Gastrocnemius medialis (tissue), 4 donors: ENCODE measurements around the gene PBXIP1.
A peak's percentile ranks its signal among the peaks of the same experiment; 100 is the strongest.

Experiments used
- POLR2A ChIP-seq, 2 donors: fragments of 450-650 bp; IDR thresholded peaks; one replicate each; pipeline ENCODE4 v1.6.1; 2017; ENCODE audit warnings: antibody characterized with exemption in 2 of 2, mild to moderate bottlenecking in 2 of 2, moderate library complexity in 2 of 2
- TF ChIP-seq, protein P1 (sequence below), 5 experiments: fragments of 450-650 bp in 3 of 5; fragments of 200-600 bp in 2 of 5; sonication (generic) in 2 of 5; IDR thresholded peaks in 4 of 5; conservative IDR thresholded peaks in 1 of 5; 1 replicate in 4 of 5; 2 replicates in 1 of 5; pipeline ENCODE4 v1.5.1; 2016 to 2019; ENCODE audit warnings: antibody characterized with exemption in 5 of 5, mild to moderate bottlenecking in 3 of 5, moderate library complexity in 3 of 5

DNA sequence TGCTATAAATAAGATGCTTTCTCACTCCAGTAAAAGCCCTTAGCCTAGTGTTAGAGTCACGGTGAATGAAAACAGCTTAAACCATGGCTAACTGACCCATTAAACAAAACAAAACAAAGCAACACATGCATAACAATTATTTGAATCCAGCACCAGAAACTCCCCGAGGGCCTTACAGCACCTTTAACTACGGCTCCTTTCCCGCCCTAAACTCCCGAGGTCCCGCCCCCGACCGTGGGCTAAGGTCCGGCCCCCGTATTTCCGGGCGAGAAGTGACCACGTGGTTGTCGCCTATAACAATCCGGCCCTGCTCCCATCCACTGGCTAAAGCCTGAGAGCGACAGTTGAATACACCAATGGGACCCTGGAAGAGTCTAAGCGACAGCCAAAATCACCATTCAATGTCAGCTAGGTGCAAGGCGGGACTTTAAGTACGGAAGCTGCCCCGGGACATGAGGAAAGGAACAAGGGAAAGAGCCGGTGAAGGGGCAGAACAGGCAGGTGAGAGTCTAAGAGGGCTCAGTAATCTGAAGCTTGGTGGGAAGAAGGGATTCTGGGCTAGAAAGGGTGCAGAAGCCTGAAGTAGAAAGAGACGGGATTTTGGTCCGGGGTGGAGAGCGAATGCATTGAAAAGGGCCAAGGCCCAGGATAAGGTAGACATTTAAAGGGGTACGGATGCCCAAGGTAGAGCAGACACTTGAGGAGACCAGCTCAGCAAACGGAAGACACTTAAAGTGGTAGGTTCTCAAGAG is 27.2 kb upstream of the PBXIP1 start, which contains the start of gene FLAD1:
- peak; percentile 44 to 56 for TF ChIP-seq POLR2A (IDR thresholded peaks at IDR 0.05)
- TF ChIP-seq, protein P1, sequence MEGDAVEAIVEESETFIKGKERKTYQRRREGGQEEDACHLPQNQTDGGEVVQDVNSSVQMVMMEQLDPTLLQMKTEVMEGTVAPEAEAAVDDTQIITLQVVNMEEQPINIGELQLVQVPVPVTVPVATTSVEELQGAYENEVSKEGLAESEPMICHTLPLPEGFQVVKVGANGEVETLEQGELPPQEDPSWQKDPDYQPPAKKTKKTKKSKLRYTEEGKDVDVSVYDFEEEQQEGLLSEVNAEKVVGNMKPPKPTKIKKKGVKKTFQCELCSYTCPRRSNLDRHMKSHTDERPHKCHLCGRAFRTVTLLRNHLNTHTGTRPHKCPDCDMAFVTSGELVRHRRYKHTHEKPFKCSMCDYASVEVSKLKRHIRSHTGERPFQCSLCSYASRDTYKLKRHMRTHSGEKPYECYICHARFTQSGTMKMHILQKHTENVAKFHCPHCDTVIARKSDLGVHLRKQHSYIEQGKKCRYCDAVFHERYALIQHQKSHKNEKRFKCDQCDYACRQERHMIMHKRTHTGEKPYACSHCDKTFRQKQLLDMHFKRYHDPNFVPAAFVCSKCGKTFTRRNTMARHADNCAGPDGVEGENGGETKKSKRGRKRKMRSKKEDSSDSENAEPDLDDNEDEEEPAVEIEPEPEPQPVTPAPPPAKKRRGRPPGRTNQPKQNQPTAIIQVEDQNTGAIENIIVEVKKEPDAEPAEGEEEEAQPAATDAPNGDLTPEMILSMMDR (IDR thresholded peaks at IDR 0.05 in 4 of 5, conservative IDR thresholded peaks at IDR 0.05 in 1 of 5), result peak in 1 of 5 experiments; percentile 27
